ENCODE data around the gene MTUS2.

MTUS2 gene

DNA sequence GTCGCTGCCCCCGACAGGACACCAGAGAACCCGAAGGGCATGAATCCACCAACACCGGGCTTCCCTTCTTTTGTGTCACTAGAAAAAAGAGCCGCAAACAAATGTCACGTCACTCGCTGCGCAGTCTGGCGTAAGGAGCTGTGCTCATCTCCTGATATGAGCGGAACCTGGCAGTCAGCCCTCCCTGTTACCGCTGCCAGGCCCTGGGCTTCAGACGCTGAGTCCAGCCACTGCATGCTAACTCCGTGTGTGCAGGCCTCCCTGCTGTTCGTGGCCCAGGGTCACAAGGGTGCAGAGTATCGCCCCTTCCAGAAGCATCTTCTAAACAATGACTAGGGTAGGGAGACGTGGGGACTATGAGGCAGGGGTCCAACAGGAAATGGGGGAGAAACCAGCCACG is 704.0 kb downstream of the MTUS2 start:
- H3K4me3 ChIP-seq = no peak overlapping the region
- peak overlapping the region in 3 of 21 experiments; percentile 10 to 47 (median 14) for H3K27ac ChIP-seq

DNA sequence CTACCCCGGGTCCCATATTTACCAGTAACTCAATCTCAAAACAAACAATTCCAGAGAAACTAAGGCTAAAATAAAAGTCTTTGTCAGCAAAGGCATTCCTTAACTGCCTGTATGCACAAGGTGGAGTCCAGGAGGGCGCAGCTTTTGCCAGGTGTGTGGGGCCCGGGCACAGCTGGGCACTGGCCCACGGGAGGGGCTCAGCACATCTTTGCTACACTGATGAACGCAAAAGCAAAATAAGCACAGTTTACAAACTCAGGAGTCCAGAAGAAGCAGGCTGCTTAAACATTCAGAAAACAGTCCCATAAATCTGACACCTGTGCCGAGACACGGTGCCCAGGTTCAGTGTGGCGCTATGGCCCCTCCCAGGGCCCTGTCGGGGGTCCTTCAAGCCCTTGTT is 704.5 kb downstream of the MTUS2 start:
- H3K27ac ChIP-seq = no peak overlapping the region
- no peak overlapping the region for H3K4me3 ChIP-seq

DNA sequence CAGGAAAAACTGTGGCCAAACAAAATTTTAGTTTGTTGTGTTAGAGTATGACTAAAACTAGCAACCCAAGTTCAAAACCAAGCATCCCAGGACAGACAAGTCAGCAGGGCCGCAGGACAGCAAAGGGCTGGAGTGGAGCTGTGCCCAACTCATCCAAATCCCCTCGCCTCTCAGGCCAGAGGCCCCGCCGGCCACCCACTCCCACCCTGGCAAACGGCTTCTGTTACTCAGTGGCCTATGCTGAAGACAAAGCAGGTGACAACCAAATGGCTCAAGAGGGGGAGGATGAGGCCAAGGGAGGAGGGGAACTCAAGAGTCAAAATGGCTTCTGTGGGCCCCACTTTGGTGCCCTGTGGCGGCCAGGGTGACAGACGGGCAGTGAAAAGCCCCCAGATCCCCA is 705.6 kb downstream of the MTUS2 start:
- H3K4me3 ChIP-seq = no peak overlapping the region

DNA sequence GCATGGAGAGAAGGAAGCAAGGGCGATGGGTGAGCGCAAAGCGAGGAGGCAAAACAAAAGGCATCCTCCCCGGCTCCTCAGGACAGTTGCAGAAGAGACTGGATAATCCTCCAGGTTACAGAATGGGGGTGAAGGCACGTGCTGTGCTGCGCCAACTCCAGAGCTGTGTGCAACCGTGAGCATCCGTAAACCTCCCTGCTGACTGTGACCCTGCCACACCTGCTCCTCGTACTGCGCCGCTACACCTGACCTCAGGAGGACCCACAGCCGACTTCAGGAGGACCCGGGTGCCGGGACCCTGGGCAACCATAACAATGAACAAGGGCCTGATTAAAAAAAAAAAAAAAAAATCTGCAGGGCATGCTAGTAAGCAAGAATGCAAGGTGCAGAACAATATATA is 706.6 kb downstream of the MTUS2 start:
- Histone ChIP-seq H3K27ac (no peak overlapping the region), H3K4me3 (no peak overlapping the region)

More for the DNA sequence above, 705.6 kb downstream of the MTUS2 start:
- no peak overlapping the region for H3K27ac ChIP-seq

DNA sequence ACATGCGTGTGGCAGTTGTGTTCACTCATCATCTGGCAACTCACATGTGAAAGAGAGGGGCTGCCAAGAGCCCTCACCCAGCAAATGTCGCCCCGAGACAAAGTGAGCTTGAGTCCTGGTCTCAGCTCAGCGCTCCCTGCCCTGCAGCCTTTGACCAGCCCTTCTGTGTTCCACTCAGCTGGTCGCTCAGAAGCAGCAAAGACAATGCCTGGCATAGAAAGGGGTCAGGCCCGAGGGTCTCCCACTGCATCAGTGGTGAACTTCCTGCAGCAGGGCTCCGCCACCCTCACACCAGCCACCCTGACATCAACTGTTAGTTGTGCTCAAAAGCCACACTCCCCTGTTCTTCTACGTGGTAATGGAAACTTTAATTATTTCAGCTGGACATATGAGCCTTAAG is 707.4 kb downstream of the MTUS2 start:
- H3K27ac ChIP-seq = no peak overlapping the region
- no peak overlapping the region for H3K4me3 ChIP-seq

DNA sequence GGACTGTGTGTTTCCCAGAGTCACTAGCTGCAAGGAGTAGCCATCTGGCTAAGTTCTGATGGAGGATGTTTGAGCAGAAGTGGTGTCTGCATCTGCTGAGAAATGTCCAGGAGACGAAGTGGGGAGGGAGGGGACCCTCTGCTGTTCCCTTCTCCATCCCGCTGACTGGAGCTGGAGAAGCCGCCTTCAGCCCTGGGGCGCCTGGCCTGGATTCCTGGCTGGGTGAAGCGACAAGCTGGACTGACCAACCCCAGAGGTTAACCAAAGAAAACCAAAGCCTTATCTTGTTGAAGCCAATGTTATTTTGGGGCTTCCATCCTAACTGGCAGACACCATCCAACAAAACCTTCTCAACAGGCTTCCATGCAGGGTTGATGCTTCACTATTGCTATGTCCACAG is 707.8 kb downstream of the MTUS2 start:
- Histone ChIP-seq H3K27ac (no peak overlapping the region), H3K4me3 (no peak overlapping the region)

DNA sequence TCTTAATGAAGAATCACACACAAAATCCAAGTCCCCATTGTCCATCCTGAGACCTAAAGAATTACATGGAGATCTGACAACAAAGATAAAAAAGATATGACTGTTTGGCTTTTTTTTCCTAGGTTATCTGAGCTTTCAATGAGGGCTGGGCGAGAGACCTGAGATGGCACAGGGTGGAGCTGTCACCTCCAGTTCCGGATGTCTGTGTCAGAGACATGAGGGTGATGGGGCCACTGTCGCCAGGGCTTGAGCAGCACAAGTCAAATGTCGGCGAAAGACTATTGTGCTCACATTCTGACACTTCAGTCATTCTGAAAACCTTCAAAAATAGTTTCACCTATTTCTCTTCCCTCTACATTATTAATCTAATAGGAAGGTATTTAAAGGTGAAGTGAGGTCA is 709.6 kb downstream of the MTUS2 start:
- Histone ChIP-seq H3K27ac (no peak overlapping the region), H3K4me3 (no peak overlapping the region)

DNA sequence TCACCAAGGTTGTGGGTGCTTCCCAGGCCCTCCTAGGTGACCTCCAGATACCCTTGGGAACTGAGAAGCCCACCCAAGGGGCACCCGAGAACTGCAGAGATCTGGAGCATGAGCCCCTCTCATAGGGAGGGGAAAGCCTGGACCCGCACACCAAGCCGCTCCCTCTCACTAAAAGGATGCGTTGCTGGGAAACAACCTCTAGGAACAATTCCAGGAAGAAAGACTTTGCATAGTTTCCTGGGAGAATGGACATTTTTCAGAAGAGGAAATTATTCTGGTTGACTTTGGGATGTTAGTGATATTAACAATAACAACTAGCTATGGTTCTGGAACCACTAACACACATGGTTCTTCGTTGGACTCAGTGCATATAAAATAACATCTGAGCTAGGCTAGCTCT is 710.8 kb downstream of the MTUS2 start:
- Histone ChIP-seq H3K4me3 (no peak overlapping the region), H3K27ac (peak overlapping the region in 2 of 21 experiments; percentile 13 to 29)

DNA sequence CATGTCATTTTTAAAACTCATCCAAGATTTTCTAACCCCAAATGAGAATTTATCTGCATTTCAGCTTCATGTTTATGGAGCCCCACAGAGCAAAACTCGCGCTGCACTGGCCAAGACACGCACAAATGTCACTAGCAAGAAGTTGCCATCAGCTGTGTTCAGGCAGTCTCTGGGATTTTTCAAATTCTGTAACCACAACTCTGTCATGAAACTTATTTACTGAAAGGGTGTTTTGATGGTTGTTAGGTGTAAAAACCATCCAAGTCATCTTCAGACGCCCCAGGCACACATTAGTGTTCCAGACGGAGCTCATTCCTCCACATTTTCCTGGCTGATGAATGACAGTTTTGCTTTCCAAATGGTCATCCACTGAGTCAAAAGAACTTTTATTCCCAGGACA is 712.0 kb downstream of the MTUS2 start:
- no peak overlapping the region for H3K27ac ChIP-seq

DNA sequence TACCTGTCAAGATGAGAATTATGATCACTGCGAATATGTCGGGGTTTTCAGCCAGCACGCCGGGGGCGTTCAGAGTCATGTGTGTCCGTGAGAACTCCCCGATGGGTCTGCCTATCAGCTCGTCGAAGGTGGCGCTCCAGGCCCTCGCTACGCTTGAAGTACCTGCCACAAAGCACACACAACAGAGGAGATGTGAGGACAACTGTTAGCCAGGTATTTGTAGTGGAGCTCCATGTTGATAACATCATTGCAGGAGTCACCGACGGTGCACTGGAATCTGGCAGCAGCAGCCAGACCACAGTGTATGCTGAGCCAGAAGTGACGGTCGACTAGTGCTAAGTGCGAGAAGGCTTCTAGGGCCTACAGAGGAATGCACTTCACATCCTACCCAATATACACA is 712.7 kb downstream of the MTUS2 start:
- H3K4me3 ChIP-seq = no peak overlapping the region
- peak overlapping the region in 4 of 21 experiments; percentile 28 to 50 (median 32) for H3K27ac ChIP-seq

More for the DNA sequence above, 712.0 kb downstream of the MTUS2 start:
- no peak overlapping the region for H3K4me3 ChIP-seq

DNA sequence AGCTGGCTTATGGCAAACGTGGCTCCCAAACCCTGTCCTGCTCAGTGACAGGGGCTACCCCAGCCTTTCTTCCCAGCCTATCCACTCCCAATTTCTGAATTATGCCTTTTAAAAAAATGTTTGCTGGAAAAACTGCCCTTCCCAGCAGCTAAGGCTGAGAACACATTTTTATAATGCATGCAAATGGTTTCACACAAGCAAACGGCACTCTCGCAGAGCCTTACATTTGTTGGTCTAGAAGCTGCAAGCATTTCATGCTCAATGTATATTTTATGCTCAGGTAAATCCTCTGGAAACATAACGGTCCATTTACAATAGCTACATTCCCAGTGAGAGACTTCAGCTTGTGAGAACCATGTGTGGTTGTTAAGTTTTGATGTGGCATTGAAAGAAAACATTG is 713.9 kb downstream of the MTUS2 start:
- Histone ChIP-seq H3K27ac (peak overlapping the region in 2 of 21 experiments; percentile 0 to 15), H3K4me3 (no peak overlapping the region)

DNA sequence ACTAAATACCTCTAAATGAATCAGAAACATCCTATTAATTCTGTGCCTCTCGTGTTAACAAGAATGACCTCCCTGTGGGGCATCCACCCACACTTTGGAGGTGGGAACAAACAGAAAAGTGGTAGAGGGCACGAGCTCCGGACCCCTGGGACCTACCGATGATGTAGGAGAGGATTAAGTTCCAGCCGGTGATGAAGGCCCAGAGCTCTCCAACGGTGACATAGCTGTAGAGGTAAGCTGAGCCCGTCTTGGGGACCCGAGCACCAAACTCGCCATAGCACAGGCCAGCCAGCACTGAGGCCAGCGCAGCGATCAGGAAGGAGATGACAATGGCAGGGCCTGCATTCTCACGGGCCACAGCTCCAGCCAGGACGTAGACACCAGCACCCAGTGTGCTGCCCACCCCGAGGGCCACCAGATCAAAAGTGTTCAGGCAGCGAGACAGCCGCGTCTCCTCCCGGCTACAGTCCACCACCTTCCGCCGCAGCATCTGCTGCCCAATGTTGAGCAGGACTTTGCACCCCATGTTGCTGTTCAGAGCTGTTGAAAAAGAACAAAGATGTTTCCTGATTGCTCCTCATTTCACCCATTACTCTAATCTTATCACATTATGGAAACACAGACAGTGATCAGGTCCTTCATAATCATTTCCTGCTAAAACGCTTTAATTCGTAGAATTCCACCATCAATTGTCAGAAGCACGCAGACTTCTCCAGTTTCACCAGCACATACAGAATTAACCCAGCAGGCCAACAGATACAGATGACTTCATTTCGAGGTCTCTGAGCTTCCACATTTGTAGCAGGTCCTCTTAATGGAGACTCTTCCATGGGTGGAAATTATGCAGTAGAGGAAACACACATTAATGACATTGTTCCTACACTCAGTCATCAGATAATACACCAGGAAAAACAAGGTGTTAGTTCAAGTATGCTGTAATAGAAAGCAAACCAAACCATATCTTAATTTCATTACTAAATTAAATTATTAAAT is 715.8 kb downstream of the MTUS2 start:
- H3K27ac ChIP-seq = peak overlapping the region in 1 of 21 experiments; percentile 8
- no peak overlapping the region for H3K4me3 ChIP-seq

DNA sequence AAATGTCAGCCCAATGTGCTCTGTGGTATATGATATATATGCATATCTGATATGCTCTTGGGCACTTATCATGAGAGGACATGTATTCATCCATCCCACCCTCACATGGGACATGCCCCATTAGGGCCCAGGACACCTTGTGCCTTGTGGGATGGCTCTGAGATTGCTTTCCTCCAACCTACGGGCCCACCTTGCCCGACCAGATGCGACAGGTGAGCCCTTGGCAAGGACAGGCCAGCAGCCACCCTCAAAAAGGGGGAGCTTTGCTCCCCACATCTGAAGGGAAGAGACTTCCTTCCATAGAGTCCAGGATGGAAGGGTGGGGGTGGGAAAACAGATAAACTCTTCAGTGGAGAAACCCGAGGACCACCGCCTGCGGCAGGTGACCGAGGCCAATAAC is 716.7 kb downstream of the MTUS2 start:
- H3K27ac ChIP-seq = peak overlapping the region in 1 of 21 experiments; percentile 34
- H3K4me3 ChIP-seq = no peak overlapping the region

DNA sequence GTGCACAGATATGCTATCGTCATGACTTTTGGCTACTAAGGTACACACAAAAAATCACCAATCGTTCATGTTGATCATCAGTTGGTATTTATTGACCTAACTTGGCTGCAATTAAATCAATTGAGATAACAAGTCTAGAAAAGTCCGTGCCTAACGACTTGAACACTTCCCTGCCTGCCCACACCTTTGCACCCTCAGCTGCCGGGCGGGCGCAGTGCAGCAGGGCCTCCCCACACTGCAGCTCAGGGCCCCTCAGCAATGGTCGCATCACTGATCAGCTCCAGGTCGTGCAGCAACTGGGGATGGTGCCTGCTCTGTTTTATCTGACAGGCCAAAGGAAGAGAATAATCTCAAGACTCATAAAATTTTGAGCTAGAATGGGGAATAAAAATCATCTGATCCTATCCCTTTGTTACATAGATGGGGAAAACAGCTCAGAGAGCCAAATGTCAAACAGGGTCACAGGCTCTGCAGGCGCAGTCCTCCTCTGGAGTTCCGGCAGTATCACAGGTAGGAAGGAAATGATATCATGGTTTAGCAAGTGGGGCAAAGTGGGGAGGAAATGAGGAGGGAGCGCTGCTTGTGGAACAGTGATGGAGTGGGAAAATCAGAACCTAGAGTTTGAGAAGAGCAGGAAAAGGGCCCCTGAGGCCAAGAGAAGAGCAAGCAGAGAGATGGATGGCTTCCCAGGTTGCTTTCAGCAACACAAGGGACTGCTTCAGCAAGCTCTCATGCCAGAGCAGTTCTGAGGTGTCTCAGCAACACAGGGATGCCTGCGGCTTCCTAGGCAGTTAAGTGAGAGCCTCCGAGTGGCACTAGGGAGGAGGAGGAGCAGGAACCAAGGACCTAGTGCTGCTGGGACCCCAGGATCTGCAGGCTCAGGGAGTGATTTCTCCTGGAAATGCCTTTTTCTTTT is 717.9 kb downstream of the MTUS2 start:
- no peak overlapping the region for H3K4me3 ChIP-seq
- peak overlapping the region in 4 of 21 experiments; percentile 2 to 40 (median 36) for H3K27ac ChIP-seq

DNA sequence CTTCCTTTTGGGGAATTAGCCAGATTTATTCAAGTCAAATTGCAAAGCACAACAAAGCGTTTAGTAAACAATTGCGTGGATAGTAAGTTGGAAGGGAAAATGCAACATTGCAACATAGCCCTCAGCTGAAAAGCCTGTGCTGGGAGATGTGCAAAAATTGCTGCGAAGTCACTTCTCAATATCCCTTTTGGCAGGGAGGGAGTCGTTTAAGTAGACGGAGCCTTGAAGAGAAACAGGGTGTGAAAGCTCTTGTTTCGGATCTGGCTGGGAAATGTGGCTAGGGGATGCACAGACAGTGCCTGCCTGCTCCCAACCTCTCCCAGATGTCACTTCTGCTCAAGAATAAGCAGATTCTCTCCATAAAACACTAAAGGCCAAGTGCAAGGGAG is 718.5 kb downstream of the MTUS2 start:
- Histone ChIP-seq H3K4me3 (no peak overlapping the region), H3K27ac (peak overlapping the region in 7 of 21 experiments; percentile 2 to 56 (median 34))

DNA sequence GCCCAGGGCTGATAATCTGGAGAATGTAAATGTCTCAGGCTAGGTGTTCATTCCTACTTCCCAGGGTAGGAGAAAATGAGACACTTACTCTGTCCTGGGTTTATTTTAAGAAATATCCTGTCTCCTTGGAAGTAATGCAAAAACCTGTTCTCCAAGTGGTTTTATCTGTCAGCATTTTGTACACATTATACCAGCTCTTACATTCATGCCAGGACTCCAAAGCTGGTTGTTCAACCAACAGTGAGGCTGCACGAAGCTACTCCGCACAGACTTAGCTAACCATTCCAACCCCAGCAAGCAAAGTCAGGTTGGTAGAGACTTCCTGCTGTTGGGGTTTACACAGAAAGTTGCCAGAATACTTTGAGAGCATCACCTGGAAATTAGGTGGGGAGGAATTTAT is 719.7 kb downstream of the MTUS2 start:
- Histone ChIP-seq H3K27ac (peak overlapping the region in 2 of 21 experiments; percentile 5 to 56), H3K4me3 (no peak overlapping the region)

DNA sequence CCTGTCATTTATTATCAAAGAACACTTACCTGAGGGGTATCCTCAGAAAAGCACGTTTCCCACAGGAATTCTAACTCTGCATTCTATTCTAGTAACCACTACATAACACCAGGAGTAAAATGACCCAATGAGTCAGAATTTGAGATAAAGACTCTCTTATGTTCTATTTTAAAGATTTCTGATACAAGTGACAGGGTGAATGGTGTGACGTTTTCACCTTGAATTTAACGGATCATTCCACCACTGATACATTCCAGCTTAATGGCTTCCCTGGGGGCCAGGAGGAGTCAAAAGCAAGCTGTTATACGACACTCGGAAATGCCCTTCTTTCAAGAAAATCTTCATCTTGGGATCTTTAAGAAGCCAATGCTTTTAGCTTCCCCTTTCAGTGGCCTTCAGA is 720.2 kb downstream of the MTUS2 start:
- H3K4me3 ChIP-seq = no peak overlapping the region
- H3K27ac ChIP-seq = no peak overlapping the region

DNA sequence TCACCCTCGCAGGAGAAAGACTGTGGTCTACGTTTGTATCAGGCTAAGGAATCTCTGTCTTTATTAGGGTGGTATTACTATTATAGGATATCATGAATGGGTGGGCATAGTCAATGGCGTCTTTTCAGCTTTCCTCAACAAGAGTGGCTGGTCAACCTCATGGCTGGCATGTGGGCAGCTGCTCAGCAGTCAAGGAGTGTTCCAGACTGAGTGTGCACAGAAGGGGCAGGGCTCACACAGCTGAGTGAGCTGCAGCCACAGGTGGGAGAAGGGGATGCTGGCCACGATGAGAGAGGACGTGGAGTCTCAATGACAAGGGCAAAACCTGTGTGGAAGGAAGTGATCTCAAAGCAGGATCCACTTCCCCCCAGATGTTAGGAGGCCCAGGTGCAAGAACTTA is 720.7 kb downstream of the MTUS2 start:
- Histone ChIP-seq H3K27ac (no peak overlapping the region), H3K4me3 (no peak overlapping the region)

DNA sequence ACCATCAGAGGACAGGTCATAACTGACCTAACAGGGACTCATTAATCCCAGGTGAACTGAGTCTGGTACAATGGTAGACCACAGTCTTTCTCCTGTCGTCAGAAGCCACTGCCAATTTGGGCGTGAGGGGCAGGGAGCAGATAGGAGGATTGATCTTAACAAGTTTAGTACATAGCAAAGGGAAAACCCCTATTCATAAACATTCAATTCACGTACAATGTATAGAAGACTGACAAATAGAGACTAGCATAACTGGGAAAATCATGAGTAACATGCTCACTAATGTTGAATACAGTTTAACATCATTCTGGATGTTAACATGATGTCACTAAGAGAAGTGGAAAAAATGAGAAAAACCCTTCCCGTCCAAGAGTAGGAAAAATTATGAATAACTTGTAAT is 721.3 kb downstream of the MTUS2 start:
- Histone ChIP-seq H3K4me3 (no peak overlapping the region), H3K27ac (no peak overlapping the region)

DNA sequence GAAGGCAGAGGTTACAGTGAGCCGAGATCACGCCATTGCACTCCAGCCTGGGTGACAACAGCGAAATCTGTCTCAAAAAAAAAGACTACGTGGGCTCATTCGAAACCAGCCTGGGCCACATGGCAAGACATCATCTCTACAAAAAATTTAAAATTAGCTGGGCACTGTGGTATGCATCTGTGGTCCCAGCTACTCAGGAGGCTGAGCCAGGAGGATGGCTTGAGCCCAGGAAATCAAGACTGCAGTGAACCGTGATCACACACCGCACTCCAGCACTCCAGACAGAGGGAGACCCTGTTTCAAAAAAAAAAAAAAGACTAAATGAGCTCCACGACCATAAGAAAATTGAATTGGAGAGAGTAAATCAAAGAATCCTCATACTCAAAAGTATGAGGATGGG is 722.2 kb downstream of the MTUS2 start:
- Histone ChIP-seq H3K27ac (no peak overlapping the region), H3K4me3 (no peak overlapping the region)

All from skin epidermis (tissue), 12 donors.